ENCODE data around the gene GLYATL1B.
"Not testable (repeated sequence)": the region's sequence is repeated elsewhere in the genome, so short reads cannot be mapped to it uniquely, and the experiment has no call there.

DNA sequence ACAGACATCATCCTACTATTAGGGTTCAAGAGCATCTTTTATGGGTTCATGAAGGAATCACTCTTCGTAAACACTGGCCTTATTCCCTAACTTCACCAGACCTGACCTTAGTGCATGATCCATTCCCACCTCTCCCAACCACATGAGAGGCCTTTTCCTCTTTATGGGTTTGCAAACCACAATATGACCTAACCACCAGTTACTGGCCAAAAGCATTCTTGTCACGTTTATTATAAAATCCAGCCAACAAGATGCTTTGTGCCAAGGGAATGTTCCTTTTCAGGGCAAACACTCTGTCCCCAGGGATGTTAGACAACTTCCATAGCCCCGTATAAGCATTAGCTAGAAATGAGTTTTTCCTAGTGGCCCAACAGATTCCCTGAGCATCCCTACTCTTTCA lies 26.0 kb upstream of the GLYATL1B start:
- TF ChIP-seq POLR2A (IDR thresholded peaks at IDR 0.05; ENCODE audit: low read length); GATA1 (IDR thresholded peaks at IDR 0.05; ENCODE audit: low read depth, low read length): not testable (repeated sequence)

All from erythroblast (primary cell).